Measurements from ENCODE around the gene MAP3K10.
"Not testable (repeated sequence)": the region's sequence is repeated elsewhere in the genome, so short reads cannot be mapped to it uniquely, and the experiment has no call there.

Gene MAP3K10

DNA sequence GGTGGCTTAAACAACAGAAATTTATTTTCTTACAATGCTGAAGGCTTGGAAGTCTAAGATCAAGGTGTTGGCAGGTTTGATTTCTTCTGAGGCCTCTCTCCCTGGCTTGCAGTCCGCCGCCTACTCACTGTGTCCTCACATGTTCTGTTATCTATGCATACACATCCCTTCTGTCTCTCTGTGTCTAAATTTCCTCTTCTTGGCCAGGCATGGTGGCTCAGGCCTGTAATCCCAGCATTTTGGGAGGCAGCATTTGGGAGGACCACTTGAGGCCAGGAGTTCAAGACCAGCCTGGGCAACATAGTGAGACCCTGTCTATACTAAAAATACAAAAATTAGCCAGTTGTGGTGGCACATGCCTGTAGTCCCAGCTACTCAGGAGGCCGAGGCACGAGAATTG lies 19.9 kb upstream of the MAP3K10 start:
- not testable (repeated sequence) for DNase-seq (ENCODE audit: extremely low read depth in 1 of 2, low read depth in 1 of 2)

DNA sequence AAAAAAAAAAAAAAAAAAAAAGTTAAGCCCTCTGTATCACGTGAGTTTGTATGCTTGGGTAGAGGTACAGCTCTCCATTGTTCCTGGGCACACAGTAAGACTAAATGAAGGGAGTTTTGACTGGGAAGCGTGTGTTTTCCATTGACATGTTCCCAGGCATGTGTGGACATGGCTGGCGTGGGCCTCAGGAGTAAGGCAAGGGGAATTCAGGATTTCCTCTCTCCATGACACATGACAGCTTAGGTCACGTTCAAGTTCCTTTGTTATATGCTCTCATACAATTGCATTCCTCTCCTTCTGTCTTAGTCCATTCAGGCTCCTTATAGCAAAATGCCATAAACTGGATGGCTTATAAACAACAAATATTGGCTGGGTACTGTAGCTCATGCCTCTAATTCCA lies 17.1 kb upstream of the MAP3K10 start:
- no peak for DNase-seq (ENCODE audit: extremely low read depth in 1 of 2, low read depth in 1 of 2)

DNA sequence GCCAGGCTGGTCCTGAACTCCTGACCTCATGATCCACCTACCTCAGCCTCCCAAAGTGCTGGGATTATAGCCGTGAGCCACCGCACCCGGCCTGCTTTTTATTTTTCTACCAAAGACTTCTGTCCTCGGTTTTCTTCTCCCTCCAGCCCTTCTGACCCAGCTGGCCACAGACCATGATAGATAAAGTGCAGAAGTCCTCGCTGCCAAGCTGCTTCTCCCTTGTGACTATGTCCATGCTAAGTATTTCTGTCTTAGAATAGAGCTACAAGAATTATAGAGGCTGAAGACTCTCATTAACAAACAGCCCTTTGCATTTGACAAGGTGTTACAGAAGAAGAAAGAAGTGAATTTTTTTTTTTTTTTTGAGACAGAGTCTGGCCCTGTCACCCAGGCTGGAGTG lies 15.4 kb upstream of the MAP3K10 start:
- no peak for DNase-seq (ENCODE audit: extremely low read depth in 1 of 2, low read depth in 1 of 2)

DNA sequence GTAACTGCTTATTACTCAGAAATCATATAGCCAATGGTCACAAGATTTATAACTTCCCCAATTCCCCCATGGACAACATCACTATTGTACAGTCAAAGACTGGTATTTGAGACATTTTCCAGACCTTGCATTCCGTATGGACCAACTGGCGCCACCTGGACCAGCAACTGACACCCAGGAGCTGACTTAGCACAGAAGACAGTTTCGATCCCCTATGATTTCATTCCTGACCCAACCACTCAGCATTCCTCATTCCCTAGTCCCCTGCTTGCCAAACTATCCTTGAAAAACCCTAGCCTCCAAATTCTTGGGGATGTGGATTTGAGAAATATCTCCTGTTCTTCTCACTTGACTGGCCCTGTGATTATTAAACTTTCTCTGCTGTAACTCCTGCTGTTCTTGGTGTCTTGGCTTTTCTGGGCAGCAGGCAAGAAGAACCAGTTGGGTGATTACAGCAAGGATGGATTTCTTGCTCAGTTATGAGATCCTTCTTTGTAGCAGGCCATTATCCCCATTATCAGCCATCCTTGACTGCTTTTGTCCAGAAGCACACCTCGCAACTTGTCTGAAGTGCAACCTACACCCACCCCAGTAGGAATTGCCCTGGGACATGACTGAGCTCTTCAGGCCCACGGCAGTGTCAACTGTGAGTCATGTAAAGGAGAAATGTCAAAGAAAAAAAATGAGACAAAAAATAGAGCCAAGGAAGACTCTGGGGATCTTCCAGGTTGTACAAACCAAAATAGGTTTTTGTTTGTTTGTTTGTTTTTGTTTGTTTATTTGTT lies 13.7 kb upstream of the MAP3K10 start:
- no peak for DNase-seq (ENCODE audit: extremely low read depth in 1 of 2, low read depth in 1 of 2)

DNA sequence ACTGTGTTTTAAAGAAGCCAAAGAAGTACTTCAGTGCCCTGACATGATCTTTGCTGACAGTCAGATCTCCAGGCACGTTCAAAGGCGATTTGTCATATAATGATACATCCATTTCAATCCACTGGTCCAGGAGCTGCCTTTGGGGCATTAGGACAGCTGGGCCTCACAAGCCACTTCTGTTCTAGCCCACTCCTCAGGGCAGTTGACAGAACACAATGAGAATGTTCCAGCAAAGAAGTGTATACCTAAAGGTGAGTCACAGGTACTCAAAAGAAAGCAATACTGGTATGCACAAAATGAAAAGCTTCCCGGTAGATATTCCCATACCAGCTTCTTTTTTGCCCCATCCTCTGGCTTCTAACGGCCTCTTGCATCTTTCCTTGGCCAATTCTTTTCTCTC lies 12.5 kb upstream of the MAP3K10 start:
- DNase-seq (ENCODE audit: extremely low read depth in 1 of 2, low read depth in 1 of 2) = no peak

DNA sequence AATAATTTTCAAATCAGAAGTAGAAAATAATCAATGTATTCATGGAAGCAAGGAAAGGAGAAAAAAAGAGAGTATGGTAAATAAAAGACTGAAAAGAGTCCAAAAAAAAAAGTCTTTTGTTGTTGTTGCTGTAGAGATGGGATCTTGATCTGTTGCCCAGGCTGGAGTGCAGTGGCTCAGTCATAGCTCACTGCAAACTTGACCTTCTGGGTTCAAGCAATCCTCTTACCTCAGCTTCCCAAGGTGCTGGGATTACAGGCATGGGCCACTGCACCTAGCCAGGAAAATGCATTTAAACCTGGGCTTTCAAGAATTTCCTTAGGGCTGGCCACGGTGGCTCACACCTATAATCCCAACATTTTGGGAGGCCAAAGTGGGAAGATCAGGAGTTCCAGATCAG lies 7.0 kb upstream of the MAP3K10 start:
- no peak for DNase-seq (ENCODE audit: extremely low read depth in 1 of 2, low read depth in 1 of 2)

DNA sequence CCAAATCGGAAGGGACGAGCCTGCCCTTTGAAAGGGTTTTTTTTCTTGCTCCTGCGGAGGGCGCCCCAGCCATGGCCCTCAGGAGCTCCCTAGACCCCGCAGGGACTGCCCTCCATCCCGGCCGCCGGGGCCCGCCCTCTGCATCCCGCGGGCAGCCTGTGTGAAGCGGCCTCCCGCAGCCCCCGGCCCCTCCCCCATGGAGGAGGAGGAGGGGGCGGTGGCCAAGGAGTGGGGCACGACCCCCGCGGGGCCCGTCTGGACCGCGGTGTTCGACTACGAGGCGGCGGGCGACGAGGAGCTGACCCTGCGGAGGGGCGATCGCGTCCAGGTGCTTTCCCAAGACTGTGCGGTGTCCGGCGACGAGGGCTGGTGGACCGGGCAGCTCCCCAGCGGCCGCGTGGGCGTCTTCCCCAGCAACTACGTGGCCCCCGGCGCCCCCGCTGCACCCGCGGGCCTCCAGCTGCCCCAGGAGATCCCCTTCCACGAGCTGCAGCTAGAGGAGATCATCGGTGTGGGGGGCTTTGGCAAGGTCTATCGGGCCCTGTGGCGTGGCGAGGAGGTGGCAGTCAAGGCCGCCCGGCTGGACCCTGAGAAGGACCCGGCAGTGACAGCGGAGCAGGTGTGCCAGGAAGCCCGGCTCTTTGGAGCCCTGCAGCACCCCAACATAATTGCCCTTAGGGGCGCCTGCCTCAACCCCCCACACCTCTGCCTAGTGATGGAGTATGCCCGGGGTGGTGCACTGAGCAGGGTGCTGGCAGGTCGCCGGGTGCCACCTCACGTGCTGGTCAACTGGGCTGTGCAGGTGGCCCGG lies 815 bp downstream of the MAP3K10 start:
- no peak for DNase-seq (ENCODE audit: extremely low read depth in 1 of 2, low read depth in 1 of 2)

DNA sequence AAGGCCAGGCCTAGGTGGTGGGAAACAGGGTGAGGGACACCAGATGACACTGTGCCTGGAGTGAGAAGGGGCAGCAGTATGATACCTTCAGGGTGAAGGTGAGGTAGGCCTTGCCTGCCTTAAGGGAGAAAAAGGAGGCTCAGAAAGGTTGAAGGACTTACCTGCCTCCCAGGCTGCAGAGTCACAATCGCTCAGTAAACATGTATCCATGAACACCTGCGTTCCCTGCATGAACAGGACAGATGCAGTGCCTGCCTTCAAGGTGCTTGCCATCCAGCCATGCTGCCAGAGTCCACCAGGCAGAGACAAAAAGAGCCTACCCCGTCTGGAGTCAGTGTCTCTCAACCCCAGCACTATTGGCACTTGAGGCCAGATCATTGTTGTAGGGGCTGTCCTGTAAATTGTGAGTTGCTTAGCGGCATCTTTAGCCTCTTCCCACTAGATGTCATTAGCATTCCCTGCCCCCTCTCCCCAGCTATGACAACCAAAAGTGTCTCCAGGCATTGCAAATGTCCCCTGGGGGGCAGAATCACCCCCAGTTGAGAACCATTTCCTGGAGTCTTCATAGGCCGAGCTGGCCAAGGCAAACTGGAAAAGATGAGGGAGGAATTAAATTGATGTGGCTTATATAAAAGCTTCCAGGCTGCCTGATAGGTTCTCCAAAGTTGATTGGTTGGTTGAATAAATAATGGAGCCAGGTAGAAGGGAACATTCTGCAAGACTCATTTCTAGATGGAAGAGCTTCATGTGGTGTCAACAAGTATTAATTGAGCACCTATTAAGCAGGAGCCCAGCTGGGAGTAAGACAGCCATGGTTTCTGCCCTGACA lies 1.7 kb downstream of the MAP3K10 start:
- DNase-seq (ENCODE audit: extremely low read depth in 1 of 2, low read depth in 1 of 2) = no peak

DNA sequence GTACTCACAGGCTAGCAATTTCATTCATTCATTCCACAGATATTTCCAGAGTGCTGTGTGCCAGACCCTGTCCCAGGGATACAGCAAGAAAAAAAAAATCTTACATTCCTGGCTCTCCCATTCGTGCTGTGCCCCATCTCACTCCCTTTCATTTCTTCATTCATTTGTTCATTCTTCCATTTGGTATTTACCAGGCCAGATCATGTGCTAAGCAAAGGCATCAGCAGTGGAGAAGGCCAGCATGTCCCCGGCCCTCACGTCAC lies 2.3 kb downstream of the MAP3K10 start:
- DNase-seq (ENCODE audit: extremely low read depth in 1 of 2, low read depth in 1 of 2) = no peak

DNA sequence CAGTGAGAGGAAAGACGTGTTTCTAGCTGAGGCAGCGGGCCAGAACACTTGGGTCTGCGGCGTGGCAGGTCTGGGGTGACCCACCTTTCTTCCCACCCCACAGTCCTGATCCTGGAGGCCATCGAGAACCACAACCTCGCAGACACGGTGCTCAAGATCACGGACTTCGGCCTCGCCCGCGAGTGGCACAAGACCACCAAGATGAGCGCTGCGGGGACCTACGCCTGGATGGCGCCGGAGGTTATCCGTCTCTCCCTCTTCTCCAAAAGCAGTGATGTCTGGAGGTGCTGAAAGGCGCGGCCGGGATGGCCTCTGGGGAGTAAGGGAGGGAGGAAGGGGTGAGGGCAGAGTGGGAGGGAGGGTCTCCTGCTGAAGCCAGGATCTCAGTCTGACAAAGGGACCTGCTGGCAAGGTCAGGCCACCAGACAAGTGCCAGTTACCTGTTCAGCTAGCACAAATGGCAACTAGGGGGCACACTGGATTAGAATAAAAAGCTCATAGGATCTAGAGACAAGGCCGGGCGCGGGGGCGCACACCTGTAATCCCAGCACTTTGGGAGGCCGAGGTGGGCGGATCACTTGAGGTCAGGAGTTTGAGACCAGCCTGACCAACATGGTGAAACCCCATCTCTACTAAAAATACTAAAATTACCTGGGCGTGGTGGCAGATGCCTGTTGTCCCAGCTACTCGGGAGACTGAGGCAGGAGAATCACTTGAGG lies 7.2 kb downstream of the MAP3K10 start:
- DNase-seq (ENCODE audit: extremely low read depth in 1 of 2, low read depth in 1 of 2) = no peak

DNA sequence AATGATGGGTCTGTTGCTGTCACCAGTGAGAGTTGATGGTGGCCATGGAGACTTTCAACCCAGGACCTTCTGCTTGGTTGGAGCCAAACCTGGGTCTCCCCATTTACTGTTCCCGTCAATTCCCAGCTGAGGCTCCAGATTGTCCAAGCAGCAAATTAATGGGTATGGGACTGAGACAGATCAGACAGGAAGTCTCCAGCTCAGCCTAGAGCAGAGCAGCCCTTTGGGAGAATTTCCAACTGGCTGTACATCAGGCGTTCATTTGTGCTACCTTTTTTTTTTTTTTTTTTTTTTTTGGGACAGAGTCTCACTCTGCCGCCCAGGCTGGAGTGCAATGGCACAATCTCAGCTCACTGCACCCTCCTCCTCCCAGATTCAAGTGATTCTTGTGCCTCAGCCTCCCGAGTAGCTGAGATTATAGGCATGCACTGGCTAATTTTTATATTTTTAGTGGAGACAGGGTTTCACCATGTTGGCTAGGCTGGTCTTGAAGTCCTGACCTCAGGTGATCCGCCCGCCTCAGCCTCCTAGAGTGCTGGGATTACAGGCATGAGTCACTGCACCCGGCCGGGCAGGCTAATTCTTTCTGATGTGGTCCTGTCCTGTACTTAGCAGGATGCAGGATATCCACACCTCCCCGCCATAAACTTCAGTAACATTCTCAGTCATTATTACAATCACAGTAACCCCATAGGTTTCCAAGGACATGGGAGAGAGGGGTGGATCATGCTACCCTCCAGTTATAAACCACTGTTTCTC lies 9.3 kb downstream of the MAP3K10 start:
- DNase-seq (ENCODE audit: extremely low read depth in 1 of 2, low read depth in 1 of 2) = no peak

DNA sequence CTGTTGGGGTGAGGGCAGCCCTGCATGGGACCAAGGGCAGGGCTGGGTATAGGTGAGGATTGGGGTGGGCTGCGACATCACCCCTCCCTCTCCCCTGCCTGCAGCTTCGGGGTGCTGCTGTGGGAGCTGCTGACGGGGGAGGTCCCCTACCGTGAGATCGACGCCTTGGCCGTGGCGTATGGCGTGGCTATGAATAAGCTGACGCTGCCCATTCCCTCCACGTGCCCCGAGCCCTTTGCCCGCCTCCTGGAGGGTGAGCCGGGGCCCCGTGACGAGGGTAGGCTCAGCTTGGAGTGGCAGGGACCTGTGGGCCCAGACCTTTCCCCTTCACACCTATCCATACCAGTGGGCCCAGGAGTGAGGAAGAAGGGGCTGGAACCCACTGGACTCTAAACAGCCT lies 13.2 kb downstream of the MAP3K10 start:
- DNase-seq (ENCODE audit: extremely low read depth in 1 of 2, low read depth in 1 of 2) = no peak

DNA sequence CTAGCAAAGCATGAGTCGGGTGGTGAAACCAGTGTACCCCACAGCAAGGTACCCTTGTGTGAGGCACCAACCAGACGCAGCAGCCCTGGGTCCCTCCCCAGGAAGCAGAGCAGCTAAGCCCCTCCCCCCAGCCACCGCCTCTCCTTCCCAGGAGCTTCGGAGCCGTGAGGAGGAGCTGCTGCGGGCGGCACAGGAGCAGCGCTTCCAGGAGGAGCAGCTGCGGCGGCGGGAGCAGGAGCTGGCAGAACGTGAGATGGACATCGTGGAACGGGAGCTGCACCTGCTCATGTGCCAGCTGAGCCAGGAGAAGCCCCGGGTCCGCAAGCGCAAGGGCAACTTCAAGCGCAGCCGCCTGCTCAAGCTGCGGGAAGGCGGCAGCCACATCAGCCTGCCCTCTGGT lies 14.5 kb downstream of the MAP3K10 start:
- no peak for DNase-seq (ENCODE audit: extremely low read depth in 1 of 2, low read depth in 1 of 2)

DNA sequence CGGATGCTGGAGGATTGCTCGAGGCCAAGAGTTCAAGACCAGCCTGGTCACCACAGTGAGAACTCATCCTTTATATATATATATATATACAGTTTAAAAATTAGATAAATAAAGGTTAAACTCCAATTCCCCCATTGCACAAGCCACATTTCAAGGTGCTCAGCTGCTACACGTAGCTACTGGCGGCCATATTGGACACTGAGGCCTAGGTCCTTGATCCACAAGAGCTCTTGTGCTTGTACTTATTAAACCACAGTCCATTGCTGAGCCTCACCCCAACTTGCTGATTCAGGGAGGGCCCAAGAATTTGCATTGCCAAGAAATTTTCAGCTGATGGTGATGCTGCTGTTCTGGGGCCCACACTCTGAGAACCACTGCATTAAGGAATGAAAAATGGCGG lies 17.4 kb downstream of the MAP3K10 start:
- no peak for DNase-seq (ENCODE audit: extremely low read depth in 1 of 2, low read depth in 1 of 2)

DNA sequence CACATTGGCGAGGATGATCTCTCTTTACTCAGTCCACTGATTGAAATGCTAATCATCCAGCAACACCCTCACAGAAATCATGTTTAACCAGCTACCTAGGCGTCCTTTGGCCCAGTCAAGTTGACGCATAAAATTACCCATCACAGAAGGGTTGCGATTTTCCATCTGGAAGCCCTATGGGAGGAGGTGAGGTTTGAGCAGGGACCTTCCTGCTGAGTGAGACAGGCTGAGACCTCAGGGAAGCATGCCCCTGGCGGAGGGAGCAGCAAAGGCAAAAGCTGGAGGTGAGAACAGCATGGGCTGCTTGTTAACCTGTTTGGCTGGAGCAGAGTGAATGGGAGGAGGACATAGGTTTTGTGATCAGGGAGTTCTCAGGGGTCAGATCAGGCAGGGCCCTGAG lies 19.7 kb downstream of the MAP3K10 start:
- DNase-seq (ENCODE audit: extremely low read depth in 1 of 2, low read depth in 1 of 2) = no peak

DNA sequence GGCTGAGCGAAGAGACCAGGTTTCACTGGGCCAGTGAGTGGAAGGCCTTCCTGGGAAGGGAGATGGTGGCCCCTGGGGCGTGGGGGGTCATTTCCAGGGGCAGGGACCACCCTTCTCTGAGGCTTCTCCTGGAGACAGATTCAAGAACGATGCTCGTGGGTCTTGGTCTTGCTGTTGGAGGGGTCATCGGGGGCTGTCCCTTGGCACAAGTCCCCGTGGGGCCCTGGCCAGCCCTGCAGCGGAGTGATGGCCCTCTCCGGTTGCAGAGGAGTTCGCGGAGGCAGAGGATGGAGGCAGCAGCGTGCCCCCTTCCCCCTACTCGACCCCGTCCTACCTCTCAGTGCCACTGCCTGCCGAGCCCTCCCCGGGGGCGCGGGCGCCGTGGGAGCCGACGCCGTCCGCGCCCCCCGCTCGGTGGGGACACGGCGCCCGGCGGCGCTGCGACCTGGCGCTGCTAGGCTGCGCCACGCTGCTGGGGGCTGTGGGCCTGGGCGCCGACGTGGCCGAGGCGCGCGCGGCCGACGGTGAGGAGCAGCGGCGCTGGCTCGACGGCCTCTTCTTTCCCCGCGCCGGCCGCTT lies 22.1 kb downstream of the MAP3K10 start:
- no peak for DNase-seq (ENCODE audit: extremely low read depth in 1 of 2, low read depth in 1 of 2)

DNA sequence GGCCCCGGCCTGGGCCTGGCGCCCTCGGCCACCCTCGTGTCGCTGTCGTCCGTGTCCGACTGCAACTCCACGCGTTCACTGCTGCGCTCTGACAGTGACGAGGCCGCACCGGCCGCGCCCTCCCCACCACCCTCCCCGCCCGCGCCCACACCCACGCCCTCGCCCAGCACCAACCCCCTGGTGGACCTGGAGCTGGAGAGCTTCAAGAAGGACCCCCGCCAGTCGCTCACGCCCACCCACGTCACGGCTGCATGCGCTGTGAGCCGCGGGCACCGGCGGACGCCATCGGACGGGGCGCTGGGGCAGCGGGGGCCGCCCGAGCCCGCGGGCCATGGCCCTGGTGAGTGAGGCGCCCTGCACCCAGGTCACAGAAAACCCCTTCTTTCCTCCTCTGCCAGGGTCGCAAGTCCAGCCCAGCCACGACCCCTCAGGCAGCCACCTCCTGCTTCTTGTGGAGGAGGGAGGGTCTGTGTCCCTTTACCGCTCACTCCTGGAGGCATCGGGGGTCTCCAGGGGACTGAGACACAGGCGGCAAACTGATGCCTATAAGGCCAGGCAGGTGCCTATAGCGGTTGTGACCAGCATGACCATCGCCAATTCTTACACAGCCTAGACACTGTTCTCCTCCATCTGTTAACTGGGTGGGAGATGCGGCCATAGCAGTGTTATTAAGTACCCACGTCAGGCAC lies 22.8 kb downstream of the MAP3K10 start:
- DNase-seq (ENCODE audit: extremely low read depth in 1 of 2, low read depth in 1 of 2) = no peak

DNA sequence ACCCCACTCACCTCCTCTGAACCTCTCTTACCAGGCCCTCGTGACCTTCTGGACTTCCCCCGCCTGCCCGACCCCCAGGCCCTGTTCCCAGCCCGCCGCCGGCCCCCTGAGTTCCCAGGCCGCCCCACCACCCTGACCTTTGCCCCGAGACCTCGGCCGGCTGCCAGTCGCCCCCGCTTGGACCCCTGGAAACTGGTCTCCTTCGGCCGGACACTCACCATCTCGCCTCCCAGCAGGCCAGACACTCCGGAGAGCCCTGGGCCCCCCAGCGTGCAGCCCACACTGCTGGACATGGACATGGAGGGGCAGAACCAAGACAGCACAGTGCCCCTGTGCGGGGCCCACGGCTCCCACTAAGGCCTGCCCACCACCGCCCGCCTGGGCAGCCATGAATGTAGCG lies 23.7 kb downstream of the MAP3K10 start:
- DNase-seq (ENCODE audit: extremely low read depth in 1 of 2, low read depth in 1 of 2) = no peak

DNA sequence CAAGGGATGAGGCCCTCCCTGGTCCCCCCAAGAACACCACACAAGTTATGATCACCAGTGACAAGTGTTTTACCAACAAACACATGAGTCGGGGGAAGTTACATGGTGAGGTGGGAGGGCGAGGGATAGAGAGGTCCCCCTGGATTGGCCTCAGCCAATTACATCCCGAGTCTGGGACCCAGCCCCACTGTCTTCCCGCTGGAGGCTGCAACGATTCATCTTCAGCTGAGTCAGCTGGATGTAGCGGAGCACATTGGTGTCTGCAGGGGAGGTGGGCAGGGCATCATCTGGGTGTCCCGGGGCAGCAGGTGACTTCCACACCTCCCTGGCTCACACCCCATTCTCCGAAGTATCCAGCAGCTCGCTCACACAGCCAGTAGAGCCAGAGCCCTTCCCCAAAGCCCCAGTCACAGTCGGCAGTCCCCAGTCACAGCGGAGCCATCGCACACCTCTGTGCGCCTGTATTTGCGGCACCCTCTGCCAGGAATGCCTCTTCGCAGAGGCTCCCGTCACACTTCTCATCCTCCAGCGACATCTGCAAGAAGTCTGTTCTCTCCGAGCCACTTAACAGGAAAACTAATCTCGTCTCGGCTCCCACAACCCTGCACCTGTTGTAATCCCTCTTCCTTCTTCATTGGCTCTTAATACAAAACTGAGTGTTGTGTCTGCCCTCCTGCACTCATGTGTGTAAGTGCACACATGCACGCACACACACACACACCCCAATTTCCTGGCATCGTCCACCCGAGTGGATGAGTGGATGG lies 25.0 kb downstream of the MAP3K10 start:
- no peak for DNase-seq (ENCODE audit: extremely low read depth in 1 of 2, low read depth in 1 of 2)

Data from stimulated activated CD8-positive, alpha-beta memory T cell treated with anti-CD3 and anti-CD28 coated beads, Interleukin-7, amount 100 ng/mL, for 48 hours (primary cell).